Heart right ventricle (tissue), 16 donors: ENCODE measurements around the gene DTNB. TPM values are rescaled to one million over a fixed set of nuclear protein-coding genes. Genes with fewer than 3 reads are reported as not detected.

Source experiments
- ATAC-seq, 8 donors: fragments of 200-7000 bp; cut with Tn5 transposase; one replicate each; pipeline ENCODE4 v1.9.1; 2020; ENCODE audit warnings: mild to moderate bottlenecking in 8 of 8, moderate library complexity in 8 of 8, moderate number of reproducible peaks in 1 of 8
- DNase-seq, 2 donors: peaks; one replicate each; pipeline ENCODE4 v3.0.0-alpha.2; 2020
- H3K27ac ChIP-seq, 10 donors: fragments of 200-600 bp; sonication (generic) in 2 of 10; one replicate each; pipeline versions ENCODE4 v1.5.0 to v1.8.0; 2020 to 2022; ENCODE audit warnings: mild to moderate bottlenecking in 3 of 10
- H3K27me3 ChIP-seq, 7 donors: fragments of 200-600 bp; one replicate each; pipeline ENCODE4 v1.8.0; 2021 to 2022; ENCODE audit warnings: mild to moderate bottlenecking in 2 of 7
- H3K36me3 ChIP-seq, 9 donors: fragments of 200-600 bp; sonication (generic) in 1 of 9; one replicate each; pipeline versions ENCODE4 v1.5.0 to v1.8.0; 2020 to 2022; ENCODE audit warnings: mild to moderate bottlenecking in 2 of 9
- H3K4me1 ChIP-seq, 9 donors: fragments of 200-600 bp; sonication (generic) in 1 of 9; one replicate each; pipeline versions ENCODE4 v1.5.0 to v1.8.0; 2020 to 2022; ENCODE audit warnings: mild to moderate bottlenecking in 4 of 9
- H3K4me3 ChIP-seq, 10 donors: fragments of 200-600 bp; sonication (generic) in 2 of 10; one replicate each; pipeline versions ENCODE4 v1.5.0 to v1.8.0; 2020 to 2022; ENCODE audit warnings: mild to moderate bottlenecking in 7 of 10, moderate library complexity in 2 of 10
- H3K9me3 ChIP-seq, 11 donors: fragments of 200-600 bp in 10 of 11; sonication (generic) in 2 of 11; one replicate each; pipeline versions ENCODE4 v1.5.0 to v1.8.0; 2013 to 2022; ENCODE audit warnings: mild to moderate bottlenecking in 2 of 11, control low read depth in 1 of 11, moderate library complexity in 1 of 11
- WGBS, 2 donors: extraction: QIAGEN DNeasy Blood & Tissue Kit; methylation state at CpG; one replicate each; pipeline ENCODE4 v1.1.7; 2013; ENCODE audit warnings: inconsistent platforms in 1 of 2; 5-methylcytosine and 5-hydroxymethylcytosine counted together
- intact Hi-C, 10 donors: fragments of 100-400 bp; cut with DNase I; formaldehyde crosslinking; loops; one replicate each; pipeline versions ENCODE4 v1.11.1 to v1.14.2; 2022
- polyA plus RNA-seq, 2 donors: library from polyadenylated mRNA; stranded (reverse); fragments of 200-250 nt; gene quantifications; one replicate each; pipeline ENCODE4 v1.2.3, GENCODE V29; 2013
- total RNA-seq, 10 donors: library from RNA; stranded (reverse); fragmentation: NEBNext Ultra II Directional in 3 of 10; extraction: Animal tissue kit (Norgen Biotek cat#: 25700) in 3 of 10; gene quantifications; one replicate each; pipeline versions ENCODE4 v1.2.1 to v1.2.4, GENCODE V29; 2021 to 2023
- TF ChIP-seq, protein P1 (sequence below), 9 donors: fragments of 200-600 bp; sonication (generic) in 2 of 9; IDR thresholded peaks; one replicate each; pipeline versions ENCODE4 v1.5.0 to v1.8.0; 2021 to 2022; ENCODE audit warnings: antibody characterized with exemption in 9 of 9, mild to moderate bottlenecking in 5 of 9, moderate library complexity in 1 of 9
- donor health status: Arrhythmogenic right ventricular cardiomyopathy.
- donor health status: ischemic (EF 13 %, LVEDD 7.1; RV severe dilation, severe dysfunction).
- donor health status: healthy with polysubstance abuse.
- donor health status: DM: no; HTN: yes; CAD: no.
- donor health status: DM: no; HTN: no; CAD: no.
- donor health status: ischemic (EF 25% LVEDD 6.9; RV normal size, moderate dysfunction).
- donor health status: ischemic (EF 25% LVEDD 5.7; RV mildly dilated, moderate dysfunction).
- donor health status: healthy.
- donor health status: DM: yes; HTN: yes; CAD: no.
- donor health status: Ischemic cardiomyopathy.
- donor health status: ischemic (EF 35%, LVEDD 5.7; RV mildly dilated, moderate dysfunction).
- donor health status: nonischemic (EF 11% LVEDD 7.7; RV severe dilation, severe dysfunction).
- donor health status: DM: yes; HTN: yes; CAD: no.
- donor health status: PGD.
- donor health status: ischemic (EF 29% LVEDD 5.4; RV normal size, mild dysfunction).
- donor health status: nonischemic (EF 23%, LVEDD 6.1; RV moderate dilation, normal function).

The DTNB gene
- total and polyA plus RNA-seq, 12 donors, result 2.8 to 11.3 (median 7.8) TPM

DNA sequence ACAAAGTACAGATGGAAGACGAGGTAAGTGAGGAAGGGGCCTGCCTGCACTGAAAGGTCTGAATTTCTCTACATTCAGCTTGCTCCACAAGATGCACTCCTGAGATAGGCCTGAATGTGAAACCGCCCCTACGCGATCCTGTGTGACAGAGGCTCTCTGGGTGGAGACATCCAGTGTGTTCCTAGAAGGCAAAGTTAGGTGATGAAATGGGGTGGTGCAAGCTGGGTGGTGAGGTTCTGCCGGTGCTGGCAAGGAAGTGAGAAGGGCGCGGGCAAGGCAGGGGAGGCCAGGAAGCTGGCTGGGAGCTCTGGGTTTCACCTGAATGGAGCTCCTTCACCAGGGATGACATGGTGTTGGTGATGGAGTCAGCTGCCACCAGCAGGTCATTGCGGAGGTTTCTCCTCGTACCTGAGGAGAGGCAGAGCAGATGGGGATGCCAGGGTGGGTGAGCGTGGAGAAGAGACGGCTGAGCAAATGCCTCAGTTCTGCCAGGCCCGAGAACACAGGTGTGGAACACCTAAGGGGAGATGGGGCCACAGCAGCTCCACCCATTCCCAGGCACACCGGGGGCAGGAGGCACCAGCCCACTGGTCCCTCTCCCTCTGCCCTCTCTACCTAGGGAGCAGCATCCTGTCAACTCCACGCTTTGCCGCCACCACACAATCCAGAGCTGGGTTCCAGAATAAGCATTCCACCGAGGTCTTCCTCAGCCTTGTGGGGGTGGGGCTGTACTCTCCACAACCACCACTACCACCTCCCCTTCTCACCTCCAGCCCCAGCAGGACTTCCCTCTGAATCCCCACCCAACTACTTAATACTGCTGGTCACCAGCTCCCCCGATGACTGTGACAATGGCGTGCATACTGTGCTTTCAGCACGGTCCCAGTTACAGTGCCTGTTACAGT, 286.2 kb downstream of the DTNB start:
- H3K27ac ChIP-seq, result no peak overlapping the region
- 93% methylated on average over 19 of the region's 19 CpGs for WGBS, 2 donors
- TF ChIP-seq, protein P1, sequence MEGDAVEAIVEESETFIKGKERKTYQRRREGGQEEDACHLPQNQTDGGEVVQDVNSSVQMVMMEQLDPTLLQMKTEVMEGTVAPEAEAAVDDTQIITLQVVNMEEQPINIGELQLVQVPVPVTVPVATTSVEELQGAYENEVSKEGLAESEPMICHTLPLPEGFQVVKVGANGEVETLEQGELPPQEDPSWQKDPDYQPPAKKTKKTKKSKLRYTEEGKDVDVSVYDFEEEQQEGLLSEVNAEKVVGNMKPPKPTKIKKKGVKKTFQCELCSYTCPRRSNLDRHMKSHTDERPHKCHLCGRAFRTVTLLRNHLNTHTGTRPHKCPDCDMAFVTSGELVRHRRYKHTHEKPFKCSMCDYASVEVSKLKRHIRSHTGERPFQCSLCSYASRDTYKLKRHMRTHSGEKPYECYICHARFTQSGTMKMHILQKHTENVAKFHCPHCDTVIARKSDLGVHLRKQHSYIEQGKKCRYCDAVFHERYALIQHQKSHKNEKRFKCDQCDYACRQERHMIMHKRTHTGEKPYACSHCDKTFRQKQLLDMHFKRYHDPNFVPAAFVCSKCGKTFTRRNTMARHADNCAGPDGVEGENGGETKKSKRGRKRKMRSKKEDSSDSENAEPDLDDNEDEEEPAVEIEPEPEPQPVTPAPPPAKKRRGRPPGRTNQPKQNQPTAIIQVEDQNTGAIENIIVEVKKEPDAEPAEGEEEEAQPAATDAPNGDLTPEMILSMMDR (IDR thresholded peaks at IDR 0.05), result no peak
- no peaks in the 10 kb centered on the region for H3K27me3 ChIP-seq
- no peaks in the 10 kb centered on the region for H3K4me1 ChIP-seq
- H3K36me3 ChIP-seq, result peaks cover 0 to 15% (median 0%) of the 10 kb centered on the region in 9 donors
- no peaks in the 10 kb centered on the region for H3K9me3 ChIP-seq
- DNase-seq, result no peak
- no peak overlapping the region for H3K4me3 ChIP-seq
- intact Hi-C loops, result loop anchor here in 2 of 10 donors (10.0 kb wide), 1 partner anchor 128 kb away; no protein-coding TSS in a partner anchor
- ATAC-seq, result no peak

DNA sequence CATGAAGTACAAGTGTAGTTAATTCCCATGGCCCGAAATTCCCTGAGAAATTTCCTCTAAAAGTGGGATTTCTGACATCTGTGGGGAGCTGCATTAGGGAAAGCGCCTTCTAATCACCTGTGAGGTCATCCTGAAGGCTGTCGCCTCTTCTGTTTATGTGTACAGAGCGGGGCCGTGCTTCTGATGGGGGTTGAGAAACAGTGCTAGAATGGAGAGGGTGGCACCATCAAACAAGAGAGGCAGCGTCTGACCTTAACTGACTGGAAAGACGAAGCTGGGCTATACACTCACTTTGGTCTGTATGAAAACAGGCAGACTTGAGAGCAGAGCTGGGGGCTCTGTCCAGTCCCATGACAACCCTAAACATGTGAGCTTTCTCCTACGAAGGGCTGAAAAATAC, 287.5 kb downstream of the DTNB start:
- Histone ChIP-seq H3K36me3 (peaks cover 0 to 15% (median 0%) of the 10 kb centered on the region in 9 donors), H3K27ac (no peak overlapping the region), H3K4me1 (peaks cover 0 to 10% (median 0%) of the 10 kb centered on the region in 9 donors), H3K4me3 (no peak overlapping the region), H3K9me3 (no peaks in the 10 kb centered on the region), H3K27me3 (no peaks in the 10 kb centered on the region)
- TF ChIP-seq, protein P1 (IDR thresholded peaks at IDR 0.05), result no peak
- DNase-seq (no peak), ATAC-seq (no peak)
- 95 to 96% methylated on average over 8 of the region's 8 CpGs for WGBS, 2 donors
- intact Hi-C loops, result loop anchor here in 2 of 10 donors (10.0 kb wide), 1 partner anchor 129 kb away; no protein-coding TSS in a partner anchor

DNA sequence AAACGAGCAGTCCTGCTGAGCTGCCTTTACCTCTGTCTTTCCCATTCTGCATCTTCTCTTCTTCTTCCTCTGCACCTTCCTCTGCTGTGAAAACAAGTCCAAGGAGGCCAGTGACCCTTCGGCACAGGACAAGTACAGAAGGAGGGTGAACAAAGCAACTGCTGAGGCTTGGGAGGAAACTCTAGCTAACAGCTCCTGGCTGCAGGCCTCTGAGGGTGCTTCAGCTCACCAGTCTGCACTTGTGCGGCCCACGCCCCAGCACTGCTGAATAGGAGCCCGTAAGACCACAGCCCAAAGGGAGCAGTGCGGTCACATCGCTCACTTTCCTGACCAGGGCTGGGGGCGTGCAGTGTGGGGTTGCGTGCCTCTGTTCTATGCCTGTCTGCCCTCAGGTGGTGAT, 289.6 kb downstream of the DTNB start:
- Histone ChIP-seq H3K36me3 (peaks cover 0 to 15% (median 0%) of the 10 kb centered on the region in 9 donors), H3K9me3 (no peaks in the 10 kb centered on the region), H3K27me3 (no peaks in the 10 kb centered on the region), H3K4me1 (peaks cover 0 to 12% (median 0%) of the 10 kb centered on the region in 9 donors), H3K4me3 (no peak overlapping the region), H3K27ac (no peak overlapping the region)
- DNase-seq (no peak), ATAC-seq (no peak)
- TF ChIP-seq, protein P1 (IDR thresholded peaks at IDR 0.05), result no peak
- WGBS, 2 donors, result 96 to 99% methylated on average over 9 of the region's 9 CpGs
- intact Hi-C loops, result loop anchor here in 3 of 10 donors (5.0 to 10.0 kb wide), 2 partner anchors 131 to 232 kb away; no protein-coding TSS in a partner anchor

DNA sequence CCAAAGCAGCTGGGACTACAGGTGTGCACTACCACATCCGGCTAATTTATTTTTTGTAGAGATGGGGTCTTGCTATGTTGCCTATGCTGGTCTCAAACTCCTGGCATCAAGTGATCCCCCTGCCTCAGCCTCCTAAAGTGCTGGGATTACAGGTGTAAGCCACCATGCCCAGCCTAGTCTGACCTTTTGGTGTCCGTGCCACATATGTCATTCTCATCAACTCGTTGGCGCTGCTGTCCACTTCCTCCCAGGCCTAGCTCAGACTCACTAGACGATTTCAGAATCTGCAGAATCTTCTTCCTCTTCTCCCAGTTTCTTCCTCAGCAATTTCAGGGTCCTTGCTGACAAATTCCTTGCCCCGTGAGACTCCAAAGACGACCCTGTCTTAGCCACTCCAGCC, 291.9 kb downstream of the DTNB start:
- Histone ChIP-seq H3K4me3 (no peak overlapping the region), H3K27ac (peak overlapping the region in 1 of 10 donors; percentile 31), H3K27me3 (no peaks in the 10 kb centered on the region), H3K36me3 (peaks cover 0 to 7% (median 0%) of the 10 kb centered on the region in 9 donors), H3K4me1 (peaks cover 4 to 35% (median 9%) of the 10 kb centered on the region in 9 donors), H3K9me3 (no peaks in the 10 kb centered on the region)
- DNase-seq (no peak), ATAC-seq (no peak)
- intact Hi-C loops, result loop anchor here in 3 of 10 donors (5.0 to 10.0 kb wide), 2 partner anchors 133 to 229 kb away; no protein-coding TSS in a partner anchor
- 59 to 75% methylated on average over 7 of the region's 7 CpGs for WGBS, 2 donors
- TF ChIP-seq, protein P1 (IDR thresholded peaks at IDR 0.05), result no peak
